AG10803 (cell line): ENCODE data around the gene LPP.

ENCODE experiments used
- DNase-seq: peaks from one replicate; pipeline ENCODE4 v3.0.0; 2010; ENCODE audit warnings: low read depth
- H3K4me3 ChIP-seq: 2 replicates; pipeline ENCODE4 v1.5.1; 2011; ENCODE audit warnings: mild to moderate bottlenecking, low read length, control low read depth
- CTCF ChIP-seq: conservative IDR thresholded peaks from 2 replicates; pipeline ENCODE4 v1.5.1; 2011; ENCODE audit warnings: mild to moderate bottlenecking, low read length, control low read depth, inconsistent platforms

Gene LPP

GRCh38 chr3:188643736-188644135 lies 489.8 kb downstream of the LPP start:
- DNase-seq, result no peak
- TF ChIP-seq CTCF, result no peak

GRCh38 chr3:188646592-188646991 lies 492.6 kb downstream of the LPP start:
- no peak for DNase-seq
- no peak overlapping the region for H3K4me3 ChIP-seq
- TF ChIP-seq CTCF, result no peak

More at GRCh38 chr3:188643736-188644135, 489.8 kb downstream of the LPP start:
- H3K4me3 ChIP-seq, result no peak overlapping the region

- no peak for TF ChIP-seq CTCF
- no peak for DNase-seq
- no peak overlapping the region for H3K4me3 ChIP-seq
Observed at GRCh38 chr3:188647237-188647636, 493.3 kb downstream of the LPP start.

DNA sequence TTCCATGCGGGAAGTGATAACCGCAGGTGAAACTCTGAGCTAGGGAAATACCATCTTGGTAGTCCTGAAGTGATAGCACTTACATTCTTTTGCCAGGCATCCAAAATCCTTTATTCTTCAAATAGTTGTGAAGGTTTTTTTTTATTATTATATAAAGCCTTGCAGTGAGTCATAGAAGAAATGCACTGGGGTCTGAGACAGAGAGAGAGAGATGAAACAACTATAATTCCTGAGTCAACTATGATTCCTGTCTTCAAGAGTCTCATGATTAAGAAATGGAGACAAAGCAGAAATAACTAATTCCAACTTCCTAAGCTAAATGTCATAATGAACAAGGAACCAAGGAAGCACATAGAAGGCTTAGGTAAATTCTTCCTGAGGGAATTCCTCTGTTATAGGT lies 495.6 kb downstream of the LPP start:
- no peak overlapping the region for H3K4me3 ChIP-seq
- TF ChIP-seq CTCF, result no peak
- DNase-seq, result peak; percentile 46

DNA sequence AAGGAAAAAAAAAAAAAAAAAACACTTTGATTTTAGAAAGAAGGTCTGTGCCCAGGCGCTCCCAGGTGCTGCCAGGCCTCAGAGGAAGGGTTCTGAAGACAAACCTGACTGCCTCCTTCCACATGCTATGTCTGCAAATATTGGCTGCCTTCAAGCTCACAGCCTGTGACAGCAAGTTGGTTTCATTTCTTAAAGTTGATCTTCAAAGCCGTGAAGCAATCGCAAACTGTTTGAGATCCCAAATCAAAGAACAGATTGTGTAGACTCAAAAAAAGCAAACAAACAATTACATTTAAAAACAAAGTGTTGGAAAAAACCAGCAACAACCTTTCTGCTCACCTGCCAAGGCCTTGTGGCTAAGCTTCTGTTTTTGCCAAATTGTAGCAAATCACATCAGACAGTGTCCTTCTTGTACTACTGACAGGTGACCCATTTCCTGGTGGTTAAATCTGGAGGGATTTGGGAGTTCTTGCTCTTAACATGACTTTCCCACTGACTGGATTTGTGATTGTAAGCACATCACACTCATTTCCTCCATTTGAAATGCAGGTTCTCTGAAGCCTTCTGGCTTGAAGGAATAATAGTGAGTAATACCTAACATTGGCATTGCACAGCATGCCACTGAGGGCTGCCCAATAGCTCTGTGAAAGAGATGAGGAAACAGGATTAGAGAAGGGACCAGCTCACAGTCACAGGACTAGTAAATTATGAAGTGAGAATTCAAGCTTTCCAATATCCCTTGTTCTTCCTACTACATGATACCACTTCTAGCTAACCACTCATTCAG lies 502.4 kb downstream of the LPP start:
- no peak for TF ChIP-seq CTCF
- H3K4me3 ChIP-seq, result no peak overlapping the region
- DNase-seq, result peak; percentile 40

GRCh38 chr3:188658606-188659005 lies 504.6 kb downstream of the LPP start:
- H3K4me3 ChIP-seq, result no peak overlapping the region
- DNase-seq, result no peak
- TF ChIP-seq CTCF, result no peak

DNA sequence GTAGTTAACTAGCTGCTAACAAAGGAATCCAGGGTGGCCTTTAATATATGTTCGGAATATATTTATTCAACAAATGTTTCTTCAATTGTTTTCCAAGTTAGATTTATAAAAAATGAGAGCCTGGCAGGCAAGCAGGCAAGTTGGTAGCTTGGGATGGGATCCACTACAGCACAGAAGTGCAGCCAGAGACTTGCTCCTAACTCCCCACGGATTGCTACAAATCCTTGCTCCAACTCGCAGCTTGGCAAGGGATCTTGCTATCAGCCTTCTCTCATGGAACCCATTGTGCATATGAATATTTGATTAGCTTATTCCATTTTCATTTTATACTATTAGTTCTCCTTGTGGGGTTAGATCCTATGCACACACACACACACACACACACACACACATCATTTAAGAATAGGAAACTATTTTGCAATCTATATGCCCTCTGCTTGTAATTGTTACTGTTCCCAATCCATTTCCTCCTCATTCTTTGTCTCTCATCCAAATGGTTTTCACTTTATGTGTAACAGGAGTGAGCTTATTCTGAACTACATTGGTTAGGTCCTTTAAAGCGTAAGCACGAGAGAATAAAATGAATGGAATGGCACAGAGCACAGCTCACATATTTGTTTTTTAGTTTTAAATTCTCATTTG lies 505.6 kb downstream of the LPP start:
- TF ChIP-seq CTCF, result no peak
- no peak for DNase-seq

More for the DNA sequence above, 505.6 kb downstream of the LPP start:
- H3K4me3 ChIP-seq, result no peak overlapping the region
